GM18861 (cell line): ENCODE measurements around the gene TCIRG1.

ENCODE experiments used
- ATAC-seq: cut with Tn5 transposase; IDR thresholded peaks from one replicate; pipeline ENCODE4 v1.9.1; 2021; ENCODE audit not compliant: unreplicated experiment

The TCIRG1 gene

GRCh38 chr11:68036141-68036716 lies 2.6 kb upstream of the TCIRG1 start:
- no peak for ATAC-seq

DNA sequence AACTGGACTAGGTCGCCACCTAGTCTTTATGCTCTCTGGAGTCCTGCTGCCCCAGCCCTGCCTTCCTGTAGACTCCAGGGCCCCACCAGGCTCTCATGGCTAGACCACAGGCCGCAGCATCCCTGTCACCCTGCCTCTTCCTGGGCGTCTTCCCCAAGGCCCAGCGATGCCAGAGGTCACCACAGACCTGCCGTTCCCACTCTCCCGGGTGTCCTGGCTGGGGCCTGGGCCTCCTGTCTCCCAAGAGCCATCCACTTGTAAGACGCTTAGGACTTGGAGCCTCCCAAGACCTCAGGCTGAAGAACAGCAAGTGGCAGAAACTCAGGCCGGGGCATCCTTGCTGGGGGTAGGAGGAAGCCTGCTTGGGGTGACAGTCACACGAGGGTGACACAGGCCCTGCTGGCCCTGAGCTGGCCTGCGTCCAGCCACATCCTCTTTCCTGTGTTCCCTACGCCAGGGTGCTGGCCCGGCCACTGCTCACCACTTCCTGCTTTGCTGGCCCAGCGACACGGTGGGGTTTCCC lies 2.0 kb upstream of the TCIRG1 start:
- no peak for ATAC-seq

- no peak for ATAC-seq
Observed at GRCh38 chr11:68037411-68038225, 1.2 kb upstream of the TCIRG1 start.

DNA sequence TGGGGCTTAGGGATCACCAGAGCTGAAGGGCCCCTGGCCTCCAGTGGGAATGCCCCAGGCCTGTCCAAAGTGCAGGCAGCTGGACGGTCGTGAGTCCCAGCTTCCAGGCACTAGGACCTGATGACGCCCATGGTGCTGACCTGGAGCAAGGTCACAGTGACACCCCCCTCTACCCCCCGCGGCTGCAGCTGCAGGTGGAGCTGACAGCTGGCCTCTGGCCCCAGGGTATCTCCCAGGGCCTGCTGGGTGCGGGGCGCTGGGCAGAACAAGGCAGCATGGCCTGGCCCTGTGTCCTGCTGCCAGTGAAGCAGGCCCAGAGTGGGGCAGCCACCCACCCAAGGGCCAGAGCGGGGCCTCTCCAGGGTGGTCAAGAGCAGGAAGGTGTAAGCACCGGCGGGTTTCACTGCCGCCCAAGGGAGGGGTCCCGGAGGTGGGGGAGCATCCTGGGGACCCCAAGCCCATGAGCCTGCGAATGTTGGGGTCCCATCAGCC lies 553 bp upstream of the TCIRG1 start:
- ATAC-seq: no peak

DNA sequence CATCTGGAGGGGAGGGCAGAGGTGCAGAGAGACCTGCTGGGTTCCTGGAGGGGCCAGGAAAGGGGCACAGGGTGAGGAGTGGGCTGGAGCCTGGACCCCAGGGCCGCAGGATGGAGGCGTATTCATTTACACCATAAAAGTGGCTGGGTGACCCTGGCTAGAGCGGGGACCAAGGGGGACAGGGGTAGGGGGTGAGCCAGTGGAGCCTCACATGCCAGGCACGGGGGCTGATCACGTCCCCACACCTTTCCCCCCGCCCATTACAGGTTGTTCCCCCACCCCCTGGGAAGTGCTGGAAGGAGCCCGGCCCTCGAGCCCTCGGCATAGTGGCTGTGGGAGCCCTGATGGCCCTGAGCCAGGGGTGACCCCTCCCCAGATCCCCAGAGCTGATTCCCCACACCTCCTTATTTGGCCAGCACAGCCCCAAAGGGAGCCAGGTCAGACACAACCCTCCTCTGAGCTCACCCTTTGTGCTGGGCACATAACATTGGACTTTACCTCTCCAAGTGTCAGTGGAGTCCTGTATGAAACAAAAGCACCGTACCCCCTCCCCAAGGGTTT lies 781 bp downstream of the TCIRG1 start:
- no peak for ATAC-seq

GRCh38 chr11:68040101-68040956 lies 1.5 kb downstream of the TCIRG1 start:
- ATAC-seq: no peak

- no peak for ATAC-seq
Observed at GRCh38 chr11:68040957-68041591, 2.2 kb downstream of the TCIRG1 start.

- ATAC-seq: no peak
Observed at GRCh38 chr11:68041617-68042218, 2.9 kb downstream of the TCIRG1 start.

DNA sequence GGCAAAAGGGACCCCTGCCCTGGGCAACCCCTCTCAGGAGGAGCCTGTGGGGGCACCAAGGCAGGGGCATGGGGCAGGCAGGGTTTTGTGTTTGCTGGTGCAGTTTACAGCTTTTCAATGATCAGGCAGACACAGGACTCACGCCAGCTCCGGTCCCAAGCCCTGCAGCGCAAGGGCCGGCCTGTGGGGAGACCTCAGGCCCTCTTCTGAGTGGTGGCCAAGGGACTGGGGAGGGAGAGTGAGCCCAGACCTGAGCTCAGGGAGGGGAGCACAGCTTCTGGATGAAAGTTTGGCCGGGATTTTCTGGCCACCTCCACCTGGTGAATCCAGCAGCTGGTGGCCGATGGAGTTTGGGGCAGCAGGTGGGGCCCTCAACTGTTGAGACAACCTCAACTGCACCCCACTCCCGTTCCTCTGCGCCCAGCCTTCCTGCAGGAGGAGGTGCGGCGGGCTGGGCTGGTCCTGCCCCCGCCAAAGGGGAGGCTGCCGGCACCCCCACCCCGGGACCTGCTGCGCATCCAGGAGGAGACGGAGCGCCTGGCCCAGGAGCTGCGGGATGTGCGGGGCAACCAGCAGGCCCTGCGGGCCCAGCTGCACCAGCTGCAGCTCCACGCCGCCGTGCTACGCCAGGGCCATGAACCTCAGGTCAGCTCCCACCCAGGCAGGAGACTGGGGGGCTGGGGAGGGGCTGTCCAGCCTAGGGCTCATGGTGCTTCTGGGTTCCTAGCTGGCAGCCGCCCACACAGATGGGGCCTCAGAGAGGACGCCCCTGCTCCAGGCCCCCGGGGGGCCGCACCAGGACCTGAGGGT lies 3.6 kb downstream of the TCIRG1 start:
- ATAC-seq: no peak

DNA sequence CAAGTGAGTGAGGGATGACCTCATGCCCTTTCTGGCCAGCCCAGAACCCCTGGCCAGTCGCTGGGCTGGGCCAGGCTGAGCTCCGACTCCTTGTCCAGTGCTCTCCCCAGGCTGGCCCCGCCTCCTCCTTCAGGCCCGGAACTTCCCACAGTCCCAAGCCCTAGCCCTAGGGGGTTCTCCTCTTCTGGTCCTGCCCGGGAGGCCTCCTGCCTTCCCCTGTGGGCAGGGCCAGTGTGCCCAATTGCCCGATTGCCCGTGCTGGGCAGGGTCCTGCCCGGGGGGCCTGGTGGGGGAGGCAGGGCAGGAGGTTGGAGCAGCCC lies 4.2 kb downstream of the TCIRG1 start:
- no peak for ATAC-seq

- ATAC-seq: no peak
Observed at GRCh38 chr11:68043349-68044144, 4.7 kb downstream of the TCIRG1 start.

- ATAC-seq: no peak
Observed at GRCh38 chr11:68044145-68044813, 5.5 kb downstream of the TCIRG1 start.

GRCh38 chr11:68044898-68045351 lies 6.1 kb downstream of the TCIRG1 start:
- no peak for ATAC-seq

- no peak for ATAC-seq
Observed at GRCh38 chr11:68047437-68048290, 8.8 kb downstream of the TCIRG1 start.

DNA sequence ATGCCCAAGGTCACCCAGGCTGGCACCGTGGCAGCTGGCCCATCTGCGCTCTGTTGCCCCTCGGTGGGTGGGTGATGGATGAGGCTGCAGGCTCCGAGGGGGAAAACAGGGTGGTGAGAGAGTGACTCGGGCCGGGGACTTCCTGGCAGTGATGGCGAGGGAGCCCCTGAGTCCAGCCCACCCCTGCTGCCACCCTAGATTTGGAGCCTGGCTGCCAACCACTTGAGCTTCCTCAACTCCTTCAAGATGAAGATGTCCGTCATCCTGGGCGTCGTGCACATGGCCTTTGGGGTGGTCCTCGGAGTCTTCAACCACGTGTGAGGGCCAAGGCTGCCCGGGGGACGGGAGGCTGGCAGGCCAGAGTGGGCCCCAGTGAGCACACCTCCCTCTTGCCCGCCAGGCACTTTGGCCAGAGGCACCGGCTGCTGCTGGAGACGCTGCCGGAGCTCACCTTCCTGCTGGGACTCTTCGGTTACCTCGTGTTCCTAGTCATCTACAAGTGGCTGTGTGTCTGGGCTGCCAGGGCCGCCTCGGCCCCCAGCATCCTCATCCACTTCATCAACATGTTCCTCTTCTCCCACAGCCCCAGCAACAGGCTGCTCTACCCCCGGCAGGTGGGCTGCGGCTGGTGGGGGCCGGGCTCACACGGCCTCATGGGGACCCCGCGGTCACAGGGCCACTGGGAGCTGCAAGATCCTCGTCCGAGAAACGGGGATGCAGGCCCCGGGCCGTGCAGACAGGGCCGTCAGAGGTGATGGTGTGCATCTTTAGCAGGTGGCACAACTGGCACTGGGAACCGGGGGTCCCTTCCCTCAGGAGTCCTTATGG lies 10.1 kb downstream of the TCIRG1 start:
- no peak for ATAC-seq
